K562 (cell line): ENCODE measurements around the gene CTDSP1. TPM values are rescaled to one million over a fixed set of nuclear protein-coding genes. Genes with fewer than 3 reads are reported as not detected.

ENCODE experiments used
- ATF7 ChIP-seq: fragments of 450-650 bp; IDR thresholded peaks from 2 replicates; pipeline ENCODE4 v1.7.1; 2014; ENCODE audit warnings: mild to moderate bottlenecking, moderate library complexity
- BACH1 ChIP-seq: fragments of 200-800 bp; sonication (Bioruptor generic); IDR thresholded peaks from 2 replicates; pipeline ENCODE4 v1.6.1; 2016; ENCODE audit warnings: missing genetic modification characterization, missing compliant biosample characterization
- BCOR ChIP-seq: fragments of 450-650 bp; IDR thresholded peaks from 2 replicates; pipeline ENCODE4 v1.6.1; 2016
- CREB5 ChIP-seq: fragments of 250-450 bp; sonication (Bioruptor Pico); IDR thresholded peaks from 2 replicates; pipeline ENCODE4 v1.5.0; 2020; ENCODE audit warnings: mild to moderate bottlenecking
- CSDE1 ChIP-seq, 2 experiments: fragments of 450-650 bp; IDR thresholded peaks; 2 replicates each; pipeline ENCODE4 v1.6.1; 2016; ENCODE audit warnings: mild to moderate bottlenecking in 1 of 2
- DDX20 ChIP-seq: fragments of 450-650 bp; IDR thresholded peaks from 2 replicates; pipeline ENCODE4 v1.6.1; 2016; ENCODE audit warnings: missing genetic modification characterization, low read depth, mild to moderate bottlenecking, missing compliant biosample characterization, moderate library complexity
- DPF2 ChIP-seq: fragments of 450-650 bp; IDR thresholded peaks from 2 replicates; pipeline ENCODE4 v1.6.1; 2016
- EGR1 ChIP-seq: fragments of 450-650 bp; conservative IDR thresholded peaks from 2 replicates; pipeline ENCODE4 v1.6.1; 2017; ENCODE audit warnings: mild to moderate bottlenecking
- EWSR1 ChIP-seq: fragments of 450-650 bp; IDR thresholded peaks from 2 replicates; pipeline ENCODE4 v1.6.1; 2018; ENCODE audit warnings: borderline replicate concordance, mild to moderate bottlenecking, low read depth, moderate library complexity; ENCODE audit not compliant: partially characterized antibody
- GATAD2A ChIP-seq: fragments of 450-650 bp; IDR thresholded peaks from 2 replicates; pipeline ENCODE4 v1.6.1; 2017
- JUND ChIP-seq, 2 experiments: IDR thresholded peaks; 2 replicates in 1 of 2; 3 replicates in 1 of 2; pipeline ENCODE4 v1.6.1; 2011; ENCODE audit warnings: borderline replicate concordance in 2 of 2, low read depth in 2 of 2, low read length in 2 of 2, improper control_type of control experiment in 1 of 2, missing biosample characterization in 1 of 2, missing genetic modification characterization in 1 of 2, missing genetic modification reagents in 1 of 2
- KAT7 ChIP-seq: sonication (generic); formaldehyde crosslinking; IDR thresholded peaks from 2 replicates; pipeline ENCODE4 v1.8.0; 2022; ENCODE audit warnings: missing genetic modification reagents, mild to moderate bottlenecking, borderline replicate concordance
- KDM1A ChIP-seq, 2 experiments: fragments of 450-650 bp; IDR thresholded peaks; 2 replicates each; pipeline ENCODE4 v1.6.1; 2016; ENCODE audit warnings: mild to moderate bottlenecking in 2 of 2
- L3MBTL2 ChIP-seq: fragments of 450-650 bp; IDR thresholded peaks from 2 replicates; pipeline ENCODE4 v1.6.1; 2016; ENCODE audit warnings: mild to moderate bottlenecking, moderate library complexity
- PRMT5 ChIP-seq: sonication (generic); formaldehyde crosslinking; IDR thresholded peaks from 2 replicates; pipeline ENCODE4 v1.5.0; 2020; ENCODE audit warnings: missing genetic modification reagents
- RFX1 ChIP-seq: fragments of 450-650 bp; IDR thresholded peaks from 2 replicates; pipeline ENCODE4 v1.6.1; 2016; ENCODE audit warnings: mild to moderate bottlenecking, moderate library complexity
- SAFB ChIP-seq: fragments of 200-400 bp; formaldehyde crosslinking; IDR thresholded peaks from 2 replicates; pipeline ENCODE4 v1.6.1; 2017; ENCODE audit warnings: low read depth, low read length, borderline replicate concordance
- SMARCE1 ChIP-seq: fragments of 450-650 bp; IDR thresholded peaks from 2 replicates; pipeline ENCODE4 v1.7.1; 2016; ENCODE audit warnings: mild to moderate bottlenecking
- TCF7 ChIP-seq: sonication (generic); IDR thresholded peaks from 2 replicates; pipeline ENCODE4 v1.6.1; 2016; ENCODE audit warnings: antibody characterized with exemption, borderline replicate concordance
- TGIF2 ChIP-seq: sonication (generic); formaldehyde crosslinking; IDR thresholded peaks from 2 replicates; pipeline ENCODE4 v1.8.1; 2022; ENCODE audit warnings: mild to moderate bottlenecking, missing genetic modification reagents, moderate library complexity
- THRB ChIP-seq: fragments of 450-650 bp; formaldehyde crosslinking; conservative IDR thresholded peaks from 2 replicates; pipeline ENCODE4 v1.4.0; 2022; ENCODE audit warnings: mild to moderate bottlenecking, missing genetic modification characterization
- ZBTB7A ChIP-seq: IDR thresholded peaks from 2 replicates; pipeline ENCODE4 v1.6.1; 2011; ENCODE audit warnings: low read depth, mild to moderate bottlenecking, low read length, moderate library complexity, borderline replicate concordance; ENCODE audit not compliant: control insufficient read depth
- ZC3H11A ChIP-seq: IDR thresholded peaks from 2 replicates; pipeline ENCODE4 v1.6.1; 2012; ENCODE audit warnings: low read depth, low read length, improper control_type of control experiment
- ZC3H4 ChIP-seq: sonication (generic); formaldehyde crosslinking; IDR thresholded peaks from 2 replicates; pipeline ENCODE4 v1.9.0; 2021; ENCODE audit warnings: missing genetic modification reagents, borderline replicate concordance
- ZNF197 ChIP-seq: fragments of 200-800 bp; sonication (Bioruptor generic); IDR thresholded peaks from 2 replicates; pipeline ENCODE4 v1.6.1; 2016; ENCODE audit warnings: low read depth, missing genetic modification characterization, missing compliant biosample characterization
- ZNF277 ChIP-seq: fragments of 250-450 bp; sonication (Bioruptor Pico); IDR thresholded peaks from 2 replicates; pipeline ENCODE4 v1.8.0; 2022; ENCODE audit warnings: inconsistent platforms, mild to moderate bottlenecking, moderate library complexity, borderline replicate concordance
- ZNF589 ChIP-seq: fragments of 200-800 bp; sonication (Bioruptor generic); IDR thresholded peaks from 2 replicates; pipeline ENCODE4 v1.6.1; 2016; ENCODE audit warnings: low read depth, missing genetic modification characterization, missing compliant biosample characterization
- polyA plus RNA-seq, 8 experiments: library from polyadenylated mRNA; depleted of rRNA in 4 of 8; stranded (reverse) in 5 of 8; unstranded in 3 of 8; fragments of >200 nt; fragmentation: Nextera tagmentation in 2 of 8; fragmentation: Illumina TruSeq in 1 of 8; extraction: Ambion mirVana in 2 of 8; extraction: Trizol in 1 of 8; gene quantifications; 2 replicates each; pipeline versions ENCODE4 v1.2.1 to v1.2.3, GENCODE V29; 2011 to 2014; ENCODE audit warnings: inconsistent platforms in 1 of 8, missing spikeins in 1 of 8
- total RNA-seq, 7 experiments: library from RNA; depleted of rRNA in 6 of 7; stranded (reverse); fragments of >200 nt in 6 of 7; fragmentation: Illumina TruSeq in 2 of 7; extraction: Trizol in 2 of 7; gene quantifications; 2 replicates each; pipeline versions ENCODE4 v1.2.1 to v1.2.3, GENCODE V29; 2011 to 2021; ENCODE audit warnings: low replicate concordance in 1 of 7

CTDSP1 gene
- total and polyA plus RNA-seq, 9 of the 15 experiments (the other 6 are each of a cell fraction or from before 2014, with no cell fraction given), result 2.4 to 74.8 (median 45.8) TPM

- TF ChIP-seq TCF7 (no peak), TGIF2 (CRISPR knock-in tag) (no peak), PRMT5 (CRISPR knock-in tag) (no peak), SMARCE1 (peak; percentile 99), ZC3H4 (CRISPR knock-in tag) (no peak), CSDE1 (IDR thresholded peaks at IDR 0.05) (no peak), EWSR1 (no peak), KAT7 (CRISPR knock-in tag) (no peak), DPF2 (peak; percentile 98), ZNF589 (CRISPR knock-in tag) (no peak), SAFB (no peak), RFX1 (no peak), JUND (IDR thresholded peaks at IDR 0.05; ENCODE audit: borderline replicate concordance, low read depth, low read length) (peak; percentile 96), JUND (tag; IDR thresholded peaks at IDR 0.05; ENCODE audit: borderline replicate concordance, low read depth, low read length) (peak; percentile 95; the same call in 2 of the 3 replicates), ZNF277 (CRISPR knock-in tag) (no peak), BACH1 (tag) (no peak), CREB5 (CRISPR knock-in tag) (no peak), KDM1A (IDR thresholded peaks at IDR 0.05) (peak; percentile 71 to 75), ZBTB7A (peak; percentile 67), GATAD2A (0 out of 2 replicates have a peak, but pooled peaks have one; percentile 51), ZC3H11A (no peak), DDX20 (no peak), L3MBTL2 (peak; percentile 52; the same call in 1 of the 2 replicates), BCOR (peak; percentile 56; the same call in 1 of the 2 replicates), ZNF197 (no peak), EGR1 (no peak), ATF7 (peak; percentile 79), THRB (CRISPR knock-in tag) (no peak)
Observed at GRCh38 chr2:218422403-218423086, 22.9 kb downstream of the CTDSP1 start (continued).
